ENCODE measurements around the gene OTOP1.
"Not testable (repeated sequence)": the region's sequence is repeated elsewhere in the genome, so short reads cannot be mapped to it uniquely, and the experiment has no call there.

- TF ChIP-seq CTCF, EP300 (IDR thresholded peaks at IDR 0.05): not testable (repeated sequence)
Measured at GRCh38 chr4:4164532-4165173, 62.1 kb downstream of the OTOP1 start.
